K562 (cell line): ENCODE data around the gene TMEM53. TPM values are rescaled to one million over a fixed set of nuclear protein-coding genes. Genes with fewer than 3 reads are reported as not detected.
A peak's percentile ranks its signal among the peaks of the same experiment; 100 is the strongest.

Source experiments
- ATAC-seq: fragments of 200-7000 bp; cut with Tn5 transposase; 3 replicates; pipeline ENCODE4 v1.9.1; 2020; ENCODE audit warnings: moderate library complexity
- BruUV-seq: library from RNA; stranded (reverse); fragments of 400-500 nt; replicated peaks from 2 replicates; lab custom pipeline; 2021; lab: Mats Ljungman, UMichigan
- CTCF ChIA-PET: fragments of 300-600 bp; formaldehyde crosslinking; extraction: SDS; loops from one replicate; lab custom pipeline; 2021; ENCODE audit warnings: low intra/inter-chr PET ratio; lab: Yijun Ruan, JAX
- POLR2A ChIA-PET: fragments of 300-600, 350-650 bp; sonication (Branson Sonifier 250); formaldehyde crosslinking; extraction: SDS; loops from one replicate; lab custom pipeline; 2021; ENCODE audit warnings: antibody characterized with exemption, inconsistent platforms; lab: Yijun Ruan, JAX
- DNase-seq, 4 experiments: peaks; one replicate each; pipeline versions ENCODE4 v3.0.0 to v3.0.0-alpha.2; 2011 to 2018; ENCODE audit warnings: low spot score in 3 of 4, mixed read lengths in 3 of 4; ENCODE audit errors: extremely low read depth in 1 of 4
- FAIRE-seq: peaks from 2 replicates; lab custom pipeline; 2011; peaks lifted over from hg19 to GRCh38; lab: Jason Lieb, UNC
- H2AFZ ChIP-seq: 2 replicates; pipeline ENCODE4 v1.6.0; 2011; ENCODE audit warnings: low read depth, low read length, control low read depth, inconsistent platforms
- H3K27ac ChIP-seq: fragments of 200-600 bp; 3 replicates; pipeline ENCODE4 v1.8.0; 2011; ENCODE audit warnings: low read depth, mild to moderate bottlenecking, control low read depth, inconsistent platforms, low read length, moderate library complexity, mixed read lengths; ENCODE audit errors: extremely low read depth
- H3K27me3 ChIP-seq, 2 experiments: fragments of 300-600 bp in 1 of 2; 2 replicates in 1 of 2; 3 replicates in 1 of 2; pipeline versions ENCODE4 v1.6.0 to v1.8.0; 2011; ENCODE audit warnings: inconsistent platforms in 2 of 2, low read length in 2 of 2, mild to moderate bottlenecking in 1 of 2, mixed read lengths in 1 of 2, moderate library complexity in 1 of 2; ENCODE audit not compliant: control insufficient read depth in 2 of 2, insufficient read depth in 2 of 2
- H3K36me3 ChIP-seq: fragments of 300-600 bp; 3 replicates; pipeline ENCODE4 v1.8.0; 2011; ENCODE audit warnings: mild to moderate bottlenecking, low read length, inconsistent platforms; ENCODE audit not compliant: control insufficient read depth, insufficient read depth
- H3K4me1 ChIP-seq, 2 experiments: fragments of 200-600 bp in 1 of 2; replicated peaks in 1 of 2; 2 replicates in 1 of 2; 3 replicates in 1 of 2; pipeline versions ENCODE4 v1.5.1 to v1.8.0; 2011; ENCODE audit warnings: inconsistent platforms in 2 of 2, low read length in 2 of 2, mild to moderate bottlenecking in 1 of 2, mixed read lengths in 1 of 2, moderate library complexity in 1 of 2; ENCODE audit not compliant: control insufficient read depth in 2 of 2, insufficient read depth in 2 of 2
- H3K4me2 ChIP-seq: 2 replicates; pipeline ENCODE4 v1.6.1; 2011; ENCODE audit warnings: low read length, control low read depth, inconsistent platforms, mixed read lengths; ENCODE audit not compliant: insufficient read depth
- H3K4me3 ChIP-seq: fragments of 200-600 bp; sonication (generic), shearing (Covaris generic); 2 replicates; pipeline ENCODE4 v1.5.1; 2016; ENCODE audit warnings: control low read depth, inconsistent platforms
- H3K79me2 ChIP-seq: fragments of 200-600 bp; 3 replicates; pipeline ENCODE4 v1.8.0; 2011; ENCODE audit warnings: low read length, inconsistent platforms; ENCODE audit not compliant: control insufficient read depth, insufficient read depth
- H3K9ac ChIP-seq, 2 experiments: 2 replicates each; pipeline versions ENCODE4 v1.6.0 to v1.6.1; 2011; ENCODE audit warnings: low read depth in 2 of 2, low read length in 2 of 2, control low read depth in 1 of 2, inconsistent platforms in 1 of 2, mild to moderate bottlenecking in 1 of 2, mixed read lengths in 1 of 2; ENCODE audit not compliant: insufficient read depth in 1 of 2
- H3K9me1 ChIP-seq: one replicate; pipeline ENCODE4 v1.6.0; 2011; ENCODE audit warnings: inconsistent platforms, mild to moderate bottlenecking, low read length, moderate library complexity; ENCODE audit not compliant: control insufficient read depth, insufficient read depth
- H3K9me3 ChIP-seq: replicated peaks from 2 replicates; pipeline ENCODE4 v1.5.1; 2011; ENCODE audit warnings: low read depth, low read length, inconsistent platforms; ENCODE audit not compliant: control insufficient read depth, insufficient read depth
- H4K20me1 ChIP-seq: replicated peaks from 2 replicates; pipeline ENCODE4 v1.6.1; 2011; ENCODE audit warnings: low read length, inconsistent platforms, mixed read lengths; ENCODE audit not compliant: control insufficient read depth, insufficient read depth
- BCOR ChIP-seq: fragments of 450-650 bp; IDR thresholded peaks from 2 replicates; pipeline ENCODE4 v1.6.1; 2016
- HDAC2 ChIP-seq: fragments of 450-650 bp; IDR thresholded peaks from 2 replicates; pipeline ENCODE4 v1.6.1; 2016; ENCODE audit warnings: mild to moderate bottlenecking
- MTA2 ChIP-seq: fragments of 450-650 bp; IDR thresholded peaks from 2 replicates; pipeline ENCODE4 v1.6.1; 2016; ENCODE audit warnings: low read depth
- RBM25 ChIP-seq: fragments of 200-400 bp; formaldehyde crosslinking; IDR thresholded peaks from 2 replicates; pipeline ENCODE4 v1.6.1; 2018; ENCODE audit warnings: low read length, low read depth, moderate library complexity; ENCODE audit not compliant: severe bottlenecking
- ZBTB40 ChIP-seq, 2 experiments: fragments of 450-650 bp in 1 of 2; sonication (generic) in 1 of 2; formaldehyde crosslinking in 1 of 2; IDR thresholded peaks; 2 replicates each; pipeline versions ENCODE4 v1.7.1 to v1.9.0; 2016 to 2022; ENCODE audit warnings: inconsistent platforms in 1 of 2, mild to moderate bottlenecking in 1 of 2, missing genetic modification reagents in 1 of 2
- ZNF121 ChIP-seq: sonication (generic); formaldehyde crosslinking; conservative IDR thresholded peaks from 2 replicates; pipeline ENCODE4 v1.8.0; 2022; ENCODE audit warnings: missing genetic modification reagents
- WGBS: fragments of 100-300 bp; shearing (Covaris generic); methylation state at CpG from one replicate; pipeline ENCODE4 v1.1.6; 2016; ENCODE audit warnings: low coverage, mixed read lengths; ENCODE audit not compliant: insufficient coverage; ENCODE audit errors: missing lambda C conversion rate; 5-methylcytosine and 5-hydroxymethylcytosine counted together
- in situ Hi-C: fragments of 300-500 bp; cut with MboI; formaldehyde crosslinking; loops from 4 replicates; pipeline ENCODE4 v1.15.0; 2018; ENCODE audit warnings: inconsistent platforms, mixed read lengths
- intact Hi-C: fragments of 100-400 bp; cut with micrococcal nuclease; formaldehyde crosslinking; loops from 2 replicates; pipeline ENCODE4 v1.14.2; 2022
- polyA plus RNA-seq, 8 experiments: library from polyadenylated mRNA; depleted of rRNA in 4 of 8; stranded (reverse) in 5 of 8; unstranded in 3 of 8; fragments of >200 nt; fragmentation: Nextera tagmentation in 2 of 8; fragmentation: Illumina TruSeq in 1 of 8; extraction: Ambion mirVana in 2 of 8; extraction: Trizol in 1 of 8; gene quantifications; 2 replicates each; pipeline versions ENCODE4 v1.2.1 to v1.2.3, GENCODE V29; 2011 to 2014; ENCODE audit warnings: inconsistent platforms in 1 of 8, missing spikeins in 1 of 8
- total RNA-seq, 7 experiments: library from RNA; depleted of rRNA in 6 of 7; stranded (reverse); fragments of >200 nt in 6 of 7; fragmentation: Illumina TruSeq in 2 of 7; extraction: Trizol in 2 of 7; gene quantifications; 2 replicates each; pipeline versions ENCODE4 v1.2.1 to v1.2.3, GENCODE V29; 2011 to 2021; ENCODE audit warnings: low replicate concordance in 1 of 7
- TF ChIP-seq, protein P1 (sequence below): fragments of 250-450 bp; sonication (Bioruptor Pico); IDR thresholded peaks from 2 replicates; pipeline ENCODE4 v1.4.0; 2020; ENCODE audit warnings: mild to moderate bottlenecking, moderate library complexity, borderline replicate concordance

The TMEM53 gene
- total and polyA plus RNA-seq, 9 of the 15 experiments (the other 6 are each of a cell fraction or from before 2014, with no cell fraction given): 0.23 to 3.7 (median 2.0) TPM

DNA sequence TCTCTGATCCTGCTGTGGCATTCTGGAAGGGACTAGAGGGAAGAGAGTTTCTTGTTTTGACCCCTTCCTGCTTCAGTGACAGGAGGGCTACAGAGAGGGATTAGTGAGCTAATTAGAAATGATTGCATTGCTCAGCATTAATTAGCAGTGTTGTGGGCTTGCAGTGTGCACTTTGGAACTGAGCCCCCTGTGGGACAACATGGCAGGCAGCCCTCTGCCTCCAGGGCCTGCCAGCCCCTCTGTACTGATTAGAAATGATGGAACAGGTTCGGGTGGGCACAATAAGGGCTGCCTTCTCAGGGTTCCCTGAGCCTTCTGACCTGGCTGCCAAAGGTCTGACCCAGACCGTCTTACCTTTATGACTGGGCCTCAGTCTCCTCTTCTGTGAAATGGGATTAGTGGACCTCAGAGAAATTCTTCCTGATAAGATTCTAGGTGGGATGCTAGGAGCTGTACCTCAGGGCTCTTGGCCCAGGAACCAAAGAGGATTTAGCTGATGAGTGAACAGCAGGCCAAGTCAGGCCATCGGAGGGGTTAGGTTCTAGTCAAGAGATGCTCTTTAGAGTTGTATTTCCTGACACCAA, 39.6 kb downstream of the TMEM53 start:
- FAIRE-seq (no peak), DNase-seq (no peak), ATAC-seq (no peak)
- no peak overlapping the region for H3K4me2 ChIP-seq
- ChIA-PET POLR2A (interaction anchor here (0.6 to 21.3 kb wide), 9 partner anchors 10 to 835 kb away, joined by 3 to 328 read pairs (median 6); partner anchors contain the start of genes ARMH1, ATP6V0B and TMEM53), CTCF (no interaction called here)
- no peak overlapping the region for H3K27ac ChIP-seq
- no peaks in the 10 kb centered on the region for H3K9me3 ChIP-seq
- intact Hi-C loops: loop anchor here (10.0 kb wide), 1 partner anchor 170 kb away; the partner anchor contains the start of genes BTBD19, DYNLT4 and PLK3
- no peak overlapping the region for H3K4me3 ChIP-seq
- peaks cover 35% of the 10 kb centered on the region for H3K79me2 ChIP-seq
- 80% methylated on average over 3 of the region's 3 CpGs for WGBS
- H3K9ac ChIP-seq: peak overlapping the region in 1 of 2 experiments; percentile 46; a peak in 1 of 4 replicates
- H3K4me1 ChIP-seq: peaks cover 63% of the 10 kb centered on the region in 2 experiments; a peak in 4 of 5 replicates
- H3K27me3 ChIP-seq: no peaks in the 10 kb centered on the region
- no TSS peak for BruUV-seq
- H4K20me1 ChIP-seq: peaks cover 4% of the 10 kb centered on the region; the same call in 1 of the 2 replicates
- in situ Hi-C loops: no loop called here
- H2AFZ ChIP-seq: no peak overlapping the region
- peaks cover 8% of the 10 kb centered on the region for H3K9me1 ChIP-seq
- peaks cover 67% of the 10 kb centered on the region for H3K36me3 ChIP-seq
- TF ChIP-seq, protein P1, sequence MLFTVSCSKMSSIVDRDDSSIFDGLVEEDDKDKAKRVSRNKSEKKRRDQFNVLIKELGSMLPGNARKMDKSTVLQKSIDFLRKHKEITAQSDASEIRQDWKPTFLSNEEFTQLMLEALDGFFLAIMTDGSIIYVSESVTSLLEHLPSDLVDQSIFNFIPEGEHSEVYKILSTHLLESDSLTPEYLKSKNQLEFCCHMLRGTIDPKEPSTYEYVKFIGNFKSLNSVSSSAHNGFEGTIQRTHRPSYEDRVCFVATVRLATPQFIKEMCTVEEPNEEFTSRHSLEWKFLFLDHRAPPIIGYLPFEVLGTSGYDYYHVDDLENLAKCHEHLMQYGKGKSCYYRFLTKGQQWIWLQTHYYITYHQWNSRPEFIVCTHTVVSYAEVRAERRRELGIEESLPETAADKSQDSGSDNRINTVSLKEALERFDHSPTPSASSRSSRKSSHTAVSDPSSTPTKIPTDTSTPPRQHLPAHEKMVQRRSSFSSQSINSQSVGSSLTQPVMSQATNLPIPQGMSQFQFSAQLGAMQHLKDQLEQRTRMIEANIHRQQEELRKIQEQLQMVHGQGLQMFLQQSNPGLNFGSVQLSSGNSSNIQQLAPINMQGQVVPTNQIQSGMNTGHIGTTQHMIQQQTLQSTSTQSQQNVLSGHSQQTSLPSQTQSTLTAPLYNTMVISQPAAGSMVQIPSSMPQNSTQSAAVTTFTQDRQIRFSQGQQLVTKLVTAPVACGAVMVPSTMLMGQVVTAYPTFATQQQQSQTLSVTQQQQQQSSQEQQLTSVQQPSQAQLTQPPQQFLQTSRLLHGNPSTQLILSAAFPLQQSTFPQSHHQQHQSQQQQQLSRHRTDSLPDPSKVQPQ: no peak
- TF ChIP-seq BCOR (peak; percentile 86), RBM25 (peak; percentile 93), HDAC2 (no peak), MTA2 (no peak), ZNF121 (CRISPR knock-in tag) (no peak), ZBTB40 (IDR thresholded peaks at IDR 0.05) (no peak), ZBTB40 (CRISPR knock-in tag; IDR thresholded peaks at IDR 0.05) (no peak)
